OCI-LY3 (cell line): ENCODE data around the gene PIGW.

Experiments
- EZH2phosphoT487 ChIP-seq: fragments of 200-600 bp; shearing (Covaris generic); IDR thresholded peaks from 2 replicates; pipeline ENCODE4 v1.6.1; 2018; ENCODE audit warnings: antibody characterized with exemption, mixed run types, low read depth
- TF ChIP-seq, protein P1 (sequence below): fragments of 200-600, 300-600 bp; sonication (generic); IDR thresholded peaks from 2 replicates; pipeline ENCODE4 v1.5.1; 2014; ENCODE audit warnings: antibody characterized with exemption, low read length, low read depth

DNA sequence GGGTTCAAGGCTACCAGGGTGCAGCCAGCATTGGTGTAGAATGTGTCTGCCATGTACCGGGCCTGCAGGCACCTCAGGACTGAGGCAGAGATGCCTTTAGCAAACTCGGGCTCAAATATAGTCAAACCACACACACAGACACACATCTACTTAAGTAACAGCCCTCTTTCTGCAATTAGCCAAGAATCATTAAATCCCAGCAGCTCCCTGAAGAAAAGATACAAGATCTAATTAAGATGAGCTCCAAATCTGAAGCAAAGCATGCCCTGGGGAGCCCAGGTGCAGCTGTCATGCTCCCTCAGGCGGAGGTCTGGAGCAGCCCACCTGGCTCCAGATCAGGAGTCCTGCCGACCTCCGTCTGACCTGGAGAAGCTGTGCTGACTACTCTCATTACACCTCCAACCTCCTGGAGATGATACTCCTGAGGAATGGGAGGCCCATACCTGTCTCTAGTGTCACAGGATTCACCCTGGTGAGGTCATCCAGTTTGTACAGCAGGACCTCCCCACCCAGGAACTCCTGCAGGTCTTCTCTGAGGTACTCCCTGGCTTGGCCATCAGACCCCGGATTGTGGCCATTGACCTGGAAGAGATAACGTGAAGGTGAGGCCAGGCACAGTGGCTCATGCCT is 7.1 kb upstream of the PIGW start:
- TF ChIP-seq, protein P1, sequence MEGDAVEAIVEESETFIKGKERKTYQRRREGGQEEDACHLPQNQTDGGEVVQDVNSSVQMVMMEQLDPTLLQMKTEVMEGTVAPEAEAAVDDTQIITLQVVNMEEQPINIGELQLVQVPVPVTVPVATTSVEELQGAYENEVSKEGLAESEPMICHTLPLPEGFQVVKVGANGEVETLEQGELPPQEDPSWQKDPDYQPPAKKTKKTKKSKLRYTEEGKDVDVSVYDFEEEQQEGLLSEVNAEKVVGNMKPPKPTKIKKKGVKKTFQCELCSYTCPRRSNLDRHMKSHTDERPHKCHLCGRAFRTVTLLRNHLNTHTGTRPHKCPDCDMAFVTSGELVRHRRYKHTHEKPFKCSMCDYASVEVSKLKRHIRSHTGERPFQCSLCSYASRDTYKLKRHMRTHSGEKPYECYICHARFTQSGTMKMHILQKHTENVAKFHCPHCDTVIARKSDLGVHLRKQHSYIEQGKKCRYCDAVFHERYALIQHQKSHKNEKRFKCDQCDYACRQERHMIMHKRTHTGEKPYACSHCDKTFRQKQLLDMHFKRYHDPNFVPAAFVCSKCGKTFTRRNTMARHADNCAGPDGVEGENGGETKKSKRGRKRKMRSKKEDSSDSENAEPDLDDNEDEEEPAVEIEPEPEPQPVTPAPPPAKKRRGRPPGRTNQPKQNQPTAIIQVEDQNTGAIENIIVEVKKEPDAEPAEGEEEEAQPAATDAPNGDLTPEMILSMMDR: no peak
- TF ChIP-seq EZH2phosphoT487: no peak
